RWPE2 (cell line): ENCODE data around the gene PDYN.

ENCODE experiments used
- ATAC-seq: fragments of 200-7000 bp; cut with Tn5 transposase; 3 replicates; pipeline ENCODE4 v1.9.1; 2021; ENCODE audit warnings: low read depth
- DNase-seq: peaks from one replicate; pipeline ENCODE4 v3.0.0-alpha.2; 2020; ENCODE audit warnings: low spot score
- H3K27ac ChIP-seq: fragments of 450-650 bp; 2 replicates; pipeline ENCODE4 v1.5.1; 2017; ENCODE audit warnings: mild to moderate bottlenecking; ENCODE audit not compliant: poor library complexity, severe bottlenecking
- H3K27me3 ChIP-seq: fragments of 250-450 bp; sonication (Bioruptor Pico); 2 replicates; pipeline ENCODE4 v1.5.1; 2021; ENCODE audit warnings: mild to moderate bottlenecking, moderate library complexity; ENCODE audit not compliant: insufficient read depth, poor library complexity, severe bottlenecking
- H3K36me3 ChIP-seq: fragments of 250-450 bp; sonication (Bioruptor Pico); 2 replicates; pipeline ENCODE4 v1.5.1; 2020; ENCODE audit warnings: low read depth, mild to moderate bottlenecking, moderate library complexity
- H3K4me1 ChIP-seq: fragments of 250-450 bp; sonication (Bioruptor Pico); 2 replicates; pipeline ENCODE4 v1.5.1; 2021; ENCODE audit warnings: mild to moderate bottlenecking, moderate library complexity; ENCODE audit not compliant: insufficient read depth, poor library complexity, severe bottlenecking
- H3K4me3 ChIP-seq: fragments of 250-450 bp; sonication (Bioruptor Pico); 2 replicates; pipeline ENCODE4 v1.5.1; 2021; ENCODE audit warnings: mild to moderate bottlenecking, moderate library complexity; ENCODE audit not compliant: severe bottlenecking
- H3K9me3 ChIP-seq: fragments of 250-450 bp; sonication (Bioruptor Pico); 2 replicates; pipeline ENCODE4 v1.5.1; 2021; ENCODE audit warnings: mild to moderate bottlenecking, moderate library complexity; ENCODE audit not compliant: severe bottlenecking
- CTCF ChIP-seq: fragments of 450-650 bp; IDR thresholded peaks from one replicate; pipeline ENCODE4 v1.5.1; 2017; ENCODE audit warnings: mild to moderate bottlenecking, moderate library complexity; ENCODE audit not compliant: poor library complexity, severe bottlenecking

PDYN gene

GRCh38 chr20:2010533-2010932, 16.7 kb upstream of the PDYN start:
- Histone ChIP-seq H3K27ac (no peak overlapping the region), H3K27me3 (peaks cover 28% of the 10 kb centered on the region), H3K4me1 (no peaks in the 10 kb centered on the region), H3K9me3 (no peaks in the 10 kb centered on the region), H3K36me3 (no peaks in the 10 kb centered on the region), H3K4me3 (no peak overlapping the region)
- ATAC-seq, result no peak
- TF ChIP-seq CTCF, result no peak
- no peak for DNase-seq

GRCh38 chr20:2006452-2007361, 12.8 kb upstream of the PDYN start:
- Histone ChIP-seq H3K4me1 (no peaks in the 10 kb centered on the region), H3K4me3 (no peak overlapping the region), H3K36me3 (no peaks in the 10 kb centered on the region), H3K9me3 (no peaks in the 10 kb centered on the region), H3K27me3 (peaks cover 8% of the 10 kb centered on the region), H3K27ac (no peak overlapping the region)
- no peak for DNase-seq
- peak; percentile 82 for TF ChIP-seq CTCF
- ATAC-seq, result peak; percentile 21; the same call in 1 of the 3 replicates

- ATAC-seq (peak; percentile 51; the same call in 1 of the 3 replicates), DNase-seq (no peak)
- Histone ChIP-seq H3K27me3 (no peaks in the 10 kb centered on the region), H3K4me3 (no peak overlapping the region), H3K9me3 (no peaks in the 10 kb centered on the region), H3K27ac (no peak overlapping the region), H3K4me1 (no peaks in the 10 kb centered on the region), H3K36me3 (no peaks in the 10 kb centered on the region)
- no peak for TF ChIP-seq CTCF
These were observed 12.1 kb upstream of the PDYN start for GRCh38 chr20:2005831-2006426.

GRCh38 chr20:2005359-2005758, 11.5 kb upstream of the PDYN start:
- Histone ChIP-seq H3K27me3 (no peaks in the 10 kb centered on the region), H3K36me3 (no peaks in the 10 kb centered on the region), H3K4me3 (no peak overlapping the region), H3K4me1 (no peaks in the 10 kb centered on the region), H3K9me3 (no peaks in the 10 kb centered on the region), H3K27ac (no peak overlapping the region)
- DNase-seq, result no peak
- no peak for TF ChIP-seq CTCF
- peak; percentile 53; the same call in 1 of the 3 replicates for ATAC-seq
